Mucosa of stomach (tissue), 1 donor: Measurements from ENCODE around the gene ACRBP.
"Not testable (repeated sequence)": the region's sequence is repeated elsewhere in the genome, so short reads cannot be mapped to it uniquely, and the experiment has no call there.

ENCODE experiments used
- H3K27me3 ChIP-seq: one replicate; pipeline ENCODE4 v1.7.0; 2013; ENCODE audit warnings: mild to moderate bottlenecking, low read length; ENCODE audit not compliant: control insufficient read depth, insufficient read depth
- H3K36me3 ChIP-seq: one replicate; pipeline ENCODE4 v1.7.0; 2013; ENCODE audit warnings: low read length; ENCODE audit not compliant: control insufficient read depth, insufficient read depth
- H3K4me1 ChIP-seq: one replicate; pipeline ENCODE4 v1.7.0; 2013; ENCODE audit warnings: mild to moderate bottlenecking, low read length; ENCODE audit not compliant: control insufficient read depth, insufficient read depth
- H3K4me3 ChIP-seq: one replicate; pipeline ENCODE4 v1.7.0; 2013; ENCODE audit warnings: low read length
- H3K9ac ChIP-seq: one replicate; pipeline ENCODE4 v1.7.0; 2013; ENCODE audit warnings: mild to moderate bottlenecking, low read length, moderate library complexity
- H3K9me3 ChIP-seq: one replicate; pipeline ENCODE4 v1.7.0; 2013; ENCODE audit warnings: mild to moderate bottlenecking, low read length, moderate library complexity; ENCODE audit not compliant: control insufficient read depth
- donor health status: Pancreatic carcinoma.

ACRBP gene

DNA sequence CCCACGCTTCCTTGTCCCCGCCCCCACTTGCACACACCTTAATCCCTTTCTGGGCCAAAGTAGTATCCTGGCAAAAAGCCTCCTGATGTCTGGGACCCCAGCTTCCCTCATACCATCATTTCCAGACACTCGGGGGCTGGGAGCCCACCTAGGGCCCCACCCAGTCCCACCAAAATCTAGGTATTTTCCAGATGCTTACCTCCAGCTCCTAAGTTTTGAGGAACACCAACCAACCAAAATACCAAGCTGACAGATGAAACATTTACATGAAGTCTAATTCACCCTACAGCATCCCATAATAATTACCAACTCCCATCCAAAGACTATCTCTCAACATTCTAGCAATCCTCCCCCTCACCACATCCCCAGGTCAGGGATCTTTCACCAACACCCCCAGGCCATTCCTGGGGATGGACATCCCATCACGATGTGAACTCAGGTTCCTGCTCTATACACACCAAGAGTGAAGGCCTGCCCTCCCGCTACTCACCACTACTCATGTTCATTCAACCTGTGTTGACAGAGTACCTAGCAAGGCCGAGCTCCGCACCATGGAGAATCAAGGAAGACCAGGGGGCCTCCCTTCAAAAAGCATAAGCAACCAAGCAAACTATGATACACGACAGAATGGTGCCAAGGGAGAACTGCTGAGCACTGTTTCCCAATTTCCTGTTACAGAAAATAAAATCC, 38.5 kb downstream of the ACRBP start:
- Histone ChIP-seq H3K4me3 (no peak overlapping the region), H3K4me1 (peaks cover 45% of the 10 kb centered on the region), H3K9me3 (no peaks in the 10 kb centered on the region), H3K9ac (no peak overlapping the region), H3K27me3 (no peaks in the 10 kb centered on the region), H3K36me3 (no peaks in the 10 kb centered on the region)

DNA sequence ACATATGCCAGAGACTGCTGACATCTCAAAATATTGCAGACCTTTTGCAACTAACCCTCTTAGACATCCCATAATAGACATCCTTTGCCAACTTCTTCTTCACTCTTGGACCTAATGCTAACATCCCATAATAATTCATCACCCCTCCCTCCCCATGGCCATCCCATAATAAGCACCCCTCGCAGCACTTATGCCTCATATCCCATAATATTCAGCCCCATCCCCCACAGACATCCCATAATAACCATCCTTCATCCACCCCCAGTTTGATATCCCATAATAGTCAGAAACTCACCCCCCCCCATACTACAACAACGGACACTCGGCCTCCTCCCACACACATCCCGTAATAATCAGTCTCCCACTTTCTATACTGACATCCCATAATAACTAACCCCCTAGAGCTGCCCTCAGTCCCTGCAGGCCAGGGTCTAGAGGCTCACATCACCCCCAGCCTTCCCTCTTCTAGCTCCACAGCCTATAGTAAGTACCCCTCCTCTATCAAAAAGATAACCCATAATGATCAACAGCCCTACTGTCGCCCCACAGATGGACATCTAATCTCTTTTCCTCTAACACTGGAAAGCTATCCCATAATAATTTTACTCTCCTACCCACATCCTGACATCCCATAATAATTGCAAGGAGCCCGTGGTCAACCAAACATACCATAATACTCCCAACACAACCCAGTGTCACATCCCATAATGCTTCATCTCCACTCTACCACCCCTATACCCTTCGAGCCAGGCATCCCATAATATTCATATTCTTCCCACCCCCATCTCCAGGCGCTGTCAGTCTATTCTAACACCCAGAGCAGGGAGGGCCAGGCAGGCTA, 39.3 kb downstream of the ACRBP start:
- H3K9ac ChIP-seq: no peak overlapping the region

DNA sequence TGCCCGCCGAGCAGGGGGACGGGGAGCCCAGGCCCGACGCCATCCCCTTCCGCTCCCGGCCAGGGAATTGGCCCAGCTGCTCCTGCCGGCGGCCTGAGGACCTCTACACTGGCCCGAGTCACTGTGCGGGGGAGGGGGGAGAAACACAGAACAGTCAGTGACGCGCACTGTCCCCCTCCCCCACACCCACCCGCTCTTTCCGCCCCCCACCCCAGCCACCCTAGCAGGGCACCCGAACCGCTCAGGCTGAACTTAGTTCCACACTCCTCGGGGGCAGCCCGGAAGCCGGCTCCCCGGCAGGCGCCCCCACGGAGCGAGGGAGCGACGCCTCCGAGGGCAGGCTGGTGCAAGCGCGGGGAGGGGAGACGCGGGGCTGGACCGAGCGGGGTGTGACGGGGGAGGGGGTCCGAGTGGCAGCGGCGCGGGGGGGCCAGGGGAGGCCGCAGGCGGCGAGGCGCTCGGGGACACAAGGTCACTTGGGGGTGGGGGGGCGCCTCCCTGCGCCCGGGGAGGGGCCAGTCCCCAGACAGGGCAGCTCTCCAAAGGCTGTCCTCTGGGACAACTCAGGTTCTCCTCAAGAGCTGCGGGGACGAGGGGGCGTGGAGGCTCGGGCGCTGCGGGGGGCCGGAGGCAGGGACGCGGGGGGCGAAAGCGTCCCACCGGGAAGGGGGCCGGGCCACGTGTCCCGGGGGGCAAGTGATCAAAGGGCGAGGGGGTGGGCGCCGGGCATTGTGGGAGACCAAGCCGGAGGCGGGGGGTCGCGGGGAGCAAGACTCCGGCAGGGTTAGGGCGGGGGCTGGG, 40.7 kb downstream of the ACRBP start:
- peaks cover 7% of the 10 kb centered on the region for H3K36me3 ChIP-seq
- H3K9me3 ChIP-seq: no peaks in the 10 kb centered on the region
- H3K4me1 ChIP-seq: peaks cover 40% of the 10 kb centered on the region
- no peaks in the 10 kb centered on the region for H3K27me3 ChIP-seq
- H3K4me3 ChIP-seq: peak overlapping the region; percentile 37
- peak overlapping the region; percentile 71 for H3K9ac ChIP-seq

More for the DNA sequence above, 39.3 kb downstream of the ACRBP start:
- Histone ChIP-seq H3K36me3 (no peaks in the 10 kb centered on the region), H3K4me3 (no peak overlapping the region), H3K27me3 (no peaks in the 10 kb centered on the region), H3K9me3 (no peaks in the 10 kb centered on the region), H3K4me1 (peaks cover 47% of the 10 kb centered on the region)

DNA sequence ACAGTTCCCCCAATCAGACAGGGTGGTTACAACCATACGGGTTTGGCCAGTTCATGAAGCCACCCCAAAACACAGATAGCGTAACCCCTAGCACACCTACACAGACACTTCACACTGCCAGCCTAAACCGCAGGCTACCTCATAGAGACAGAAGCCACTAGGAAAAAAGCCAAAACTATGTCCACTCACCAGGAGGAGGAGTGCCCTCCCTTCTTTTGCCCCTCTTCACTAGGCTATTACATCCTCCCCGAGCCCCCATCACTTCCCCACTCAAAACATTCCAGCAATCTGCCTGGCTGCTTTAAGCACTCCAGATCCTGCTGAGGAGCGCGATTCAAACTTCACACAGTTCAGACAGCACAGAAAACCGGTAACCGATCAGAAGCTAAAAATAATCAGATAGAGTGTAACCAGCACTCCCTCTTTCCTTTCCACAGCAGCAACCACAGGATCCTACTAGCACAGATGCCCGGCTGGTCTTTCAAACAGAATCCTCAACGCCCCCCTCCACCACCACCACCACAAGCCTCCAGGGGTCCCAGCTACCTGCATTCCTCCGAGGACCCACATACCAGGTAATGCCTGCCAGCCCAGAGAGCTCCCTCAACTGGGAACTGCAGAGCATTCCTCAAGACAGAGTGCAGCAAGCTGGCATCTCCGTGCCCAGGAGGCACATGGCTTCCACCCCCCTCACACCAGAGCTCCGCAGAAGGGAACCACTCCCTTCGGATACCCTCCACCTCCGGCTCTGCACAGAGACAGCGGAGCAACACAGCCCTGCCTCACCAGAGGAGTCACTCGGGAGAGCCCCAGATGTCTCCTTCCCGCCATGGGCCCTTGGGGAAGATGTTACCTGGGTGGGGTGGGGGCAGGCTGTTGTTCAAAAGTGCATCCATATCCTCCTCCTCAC, 41.6 kb downstream of the ACRBP start:
- Histone ChIP-seq H3K36me3 (peaks cover 7% of the 10 kb centered on the region), H3K27me3 (no peaks in the 10 kb centered on the region), H3K4me1 (peaks cover 40% of the 10 kb centered on the region), H3K4me3 (peak overlapping the region; percentile 37), H3K9ac (peak overlapping the region; percentile 71), H3K9me3 (no peaks in the 10 kb centered on the region)

DNA sequence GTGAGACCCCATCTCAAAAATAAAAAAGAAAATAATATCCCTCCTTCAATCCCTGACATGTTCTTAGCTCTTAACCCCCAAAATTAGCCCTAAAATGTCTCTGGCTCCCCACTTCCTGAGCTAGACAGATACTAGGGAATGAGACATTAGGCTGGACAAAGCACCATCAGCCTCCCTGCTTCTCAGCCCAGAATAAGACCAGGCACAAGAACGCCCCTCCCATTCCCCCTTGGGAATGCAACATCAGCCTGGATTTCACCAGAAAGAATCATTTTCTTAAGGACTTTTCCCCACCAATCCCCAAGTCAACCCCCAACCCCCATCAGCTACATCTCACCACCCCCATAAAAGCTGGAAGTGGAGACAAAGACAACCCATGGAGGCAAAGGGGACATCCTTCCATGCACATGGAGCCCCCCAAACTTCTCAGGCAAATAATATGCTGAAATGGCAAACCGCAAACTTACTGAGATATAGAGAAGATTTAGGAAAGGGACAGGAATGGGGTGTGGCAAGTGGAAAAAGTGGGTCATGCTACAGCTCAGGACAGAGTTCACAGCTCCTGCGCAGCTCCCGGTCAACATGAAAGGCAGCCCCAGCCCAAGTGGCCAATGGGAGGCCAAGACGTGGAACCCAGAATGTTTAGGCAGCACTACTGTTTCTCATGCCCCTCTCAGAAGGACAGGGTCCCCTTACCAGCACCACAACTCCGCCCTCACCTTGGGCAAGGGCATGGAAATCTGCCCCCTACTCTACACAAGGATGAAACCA, 42.8 kb downstream of the ACRBP start:
- Histone ChIP-seq H3K9me3 (no peaks in the 10 kb centered on the region), H3K27me3 (no peaks in the 10 kb centered on the region), H3K9ac (peak overlapping the region; percentile 71), H3K4me3 (no peak overlapping the region), H3K36me3 (peaks cover 12% of the 10 kb centered on the region), H3K4me1 (peaks cover 40% of the 10 kb centered on the region)

DNA sequence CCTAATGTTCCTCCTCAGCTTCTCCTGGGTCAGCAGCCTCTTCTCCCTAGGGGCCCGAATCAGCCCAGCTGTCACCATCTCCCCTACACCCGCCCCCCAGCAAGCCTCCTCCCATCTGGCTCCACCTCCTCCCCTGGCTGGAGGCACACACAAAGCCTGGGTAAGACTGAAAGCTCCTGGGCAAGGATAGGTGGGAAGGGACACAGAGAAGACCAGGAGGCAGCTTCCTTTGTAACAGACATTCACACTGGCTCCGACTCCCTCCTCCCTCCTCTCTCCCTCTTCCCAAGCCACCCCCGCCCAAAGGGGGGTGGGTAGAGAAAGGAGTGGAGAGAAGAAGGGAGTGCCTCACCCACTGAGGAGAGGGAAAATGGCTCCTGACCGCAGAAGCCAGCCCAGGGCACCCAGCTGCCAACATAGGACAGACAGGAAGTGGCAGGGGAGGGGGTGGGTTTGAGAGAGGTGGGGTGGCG, 44.1 kb downstream of the ACRBP start:
- Histone ChIP-seq H3K4me3 (no peak overlapping the region), H3K9me3 (no peaks in the 10 kb centered on the region), H3K36me3 (peaks cover 14% of the 10 kb centered on the region), H3K4me1 (peaks cover 39% of the 10 kb centered on the region), H3K27me3 (no peaks in the 10 kb centered on the region), H3K9ac (peak overlapping the region; percentile 27)

DNA sequence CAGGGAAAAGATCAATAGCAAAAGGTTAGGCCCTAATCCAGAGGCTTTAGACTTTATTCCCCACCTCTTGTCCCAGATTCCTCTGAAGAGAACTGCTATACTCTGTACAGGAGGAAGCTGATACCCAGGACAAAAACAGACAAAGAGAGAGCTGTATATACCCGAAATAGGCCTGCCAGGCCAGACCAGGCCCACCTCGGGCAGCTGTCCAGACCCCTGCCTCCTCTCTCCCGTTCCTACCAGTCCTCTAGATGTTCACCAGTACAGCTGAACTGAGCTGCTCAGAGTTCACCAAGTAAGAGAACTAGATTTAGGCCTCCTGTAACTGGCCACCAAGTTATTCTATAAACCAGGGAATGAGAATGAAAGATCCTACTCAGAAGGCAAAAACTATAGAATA, 44.7 kb downstream of the ACRBP start:
- H3K36me3 ChIP-seq: peaks cover 20% of the 10 kb centered on the region
- no peak overlapping the region for H3K4me3 ChIP-seq
- H3K27me3 ChIP-seq: no peaks in the 10 kb centered on the region
- H3K9ac ChIP-seq: peak overlapping the region; percentile 27
- H3K4me1 ChIP-seq: peaks cover 33% of the 10 kb centered on the region
- no peaks in the 10 kb centered on the region for H3K9me3 ChIP-seq

DNA sequence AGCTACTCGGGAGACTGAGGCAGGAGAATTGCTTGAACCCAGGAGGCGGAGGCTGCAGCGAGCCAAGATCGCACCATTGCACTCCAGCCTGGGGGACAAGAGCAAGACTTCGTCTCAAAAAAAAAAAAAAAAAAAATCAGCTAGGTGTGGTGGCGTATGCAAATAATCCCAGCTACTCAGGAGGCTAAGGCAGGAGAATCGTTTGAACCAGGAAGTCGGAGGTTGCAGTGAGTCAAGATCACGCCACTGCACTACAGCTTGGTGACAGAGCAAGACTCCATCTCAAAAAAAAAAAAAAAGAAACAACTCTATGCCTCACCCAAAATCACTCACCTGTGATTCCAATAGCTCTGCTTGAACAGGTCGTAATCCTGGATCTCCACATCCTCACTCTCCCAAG, 51.6 kb downstream of the ACRBP start:
- not testable (repeated sequence) for H3K9ac ChIP-seq, H3K9me3 ChIP-seq, H3K27me3 ChIP-seq, H3K4me3 ChIP-seq, H3K4me1 ChIP-seq
- peaks cover 13% of the 10 kb centered on the region for H3K36me3 ChIP-seq

DNA sequence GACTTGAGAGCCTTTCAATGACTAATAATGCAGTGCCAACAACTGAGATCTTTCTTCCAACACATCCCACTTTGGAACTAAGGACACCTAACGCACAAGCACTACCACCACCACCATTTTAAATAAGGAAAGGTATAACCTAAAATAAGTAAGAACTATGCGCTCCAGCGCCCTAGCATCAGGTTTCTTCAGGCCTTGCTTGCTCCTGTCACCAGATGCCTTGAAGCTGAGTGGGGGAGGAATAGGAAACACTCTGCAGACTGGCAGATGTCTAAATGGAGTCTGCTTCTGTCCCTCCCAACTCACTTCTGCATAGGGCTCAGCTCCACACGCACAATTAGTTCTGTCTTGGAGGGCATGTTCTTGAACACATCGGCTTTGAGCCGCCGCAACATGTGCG, 55.1 kb downstream of the ACRBP start:
- no peaks in the 10 kb centered on the region for H3K4me1 ChIP-seq
- peaks cover 13% of the 10 kb centered on the region for H3K36me3 ChIP-seq
- H3K4me3 ChIP-seq: no peak overlapping the region
- no peaks in the 10 kb centered on the region for H3K9me3 ChIP-seq
- no peak overlapping the region for H3K9ac ChIP-seq
- H3K27me3 ChIP-seq: no peaks in the 10 kb centered on the region
